Cardiac muscle cell (in vitro differentiated cells and primary cell): ENCODE data around the gene NKD2. TPM values are rescaled to one million over a fixed set of nuclear protein-coding genes. Genes with fewer than 3 reads are reported as not detected.
"Not testable (repeated sequence)": the region's sequence is repeated elsewhere in the genome, so short reads cannot be mapped to it uniquely, and the experiment has no call there.

Source experiments
- DNase-seq, 2 donors: peaks; one replicate each; pipeline versions ENCODE4 v3.0.0 to v3.0.0-alpha.2; 2010 to 2017; ENCODE audit warnings: low read depth in 1 of 2, low spot score in 1 of 2
- H3K27ac ChIP-seq: fragments of 200-600 bp; sonication (generic); 2 replicates; pipeline ENCODE4 v1.5.1; 2016
- H3K27me3 ChIP-seq: fragments of 200-600 bp; sonication (generic); 2 replicates; pipeline ENCODE4 v1.6.0; 2016; ENCODE audit warnings: control low read depth
- H3K36me3 ChIP-seq: fragments of 200-600 bp; sonication (generic); 2 replicates; pipeline ENCODE4 v1.5.1; 2016; ENCODE audit warnings: control low read depth
- H3K4me1 ChIP-seq: fragments of 200-600 bp; sonication (generic); 2 replicates; pipeline ENCODE4 v1.8.1; 2017; ENCODE audit warnings: low read depth, mild to moderate bottlenecking, mixed run types
- H3K4me3 ChIP-seq: fragments of 200-600 bp; sonication (generic); 2 replicates; pipeline ENCODE4 v1.5.1; 2016; ENCODE audit warnings: mild to moderate bottlenecking
- H3K9me3 ChIP-seq: fragments of 200-600 bp; sonication (generic); 2 replicates; pipeline ENCODE4 v1.5.1; 2017; ENCODE audit warnings: low read depth, mild to moderate bottlenecking, control low read depth
- polyA plus RNA-seq: library from polyadenylated mRNA; unstranded; fragments of >200 nt; fragmentation: Nextera tagmentation; extraction: Ambion mirVana; gene quantifications from 2 replicates; pipeline ENCODE4 v1.2.1, GENCODE V29; 2016
- total RNA-seq: library from RNA; depleted of rRNA; stranded (reverse); fragments of >200 nt; gene quantifications from 2 replicates; pipeline ENCODE4 v1.2.3, GENCODE V29; 2016
- TF ChIP-seq, protein P1 (sequence below): IDR thresholded peaks from 2 replicates; pipeline ENCODE4 v1.5.1; 2012; ENCODE audit warnings: low read depth, mild to moderate bottlenecking, low read length

The NKD2 gene
- total and polyA plus RNA-seq, 2 experiments from 2014 or later, result 3.4 to 3.9 TPM

DNA sequence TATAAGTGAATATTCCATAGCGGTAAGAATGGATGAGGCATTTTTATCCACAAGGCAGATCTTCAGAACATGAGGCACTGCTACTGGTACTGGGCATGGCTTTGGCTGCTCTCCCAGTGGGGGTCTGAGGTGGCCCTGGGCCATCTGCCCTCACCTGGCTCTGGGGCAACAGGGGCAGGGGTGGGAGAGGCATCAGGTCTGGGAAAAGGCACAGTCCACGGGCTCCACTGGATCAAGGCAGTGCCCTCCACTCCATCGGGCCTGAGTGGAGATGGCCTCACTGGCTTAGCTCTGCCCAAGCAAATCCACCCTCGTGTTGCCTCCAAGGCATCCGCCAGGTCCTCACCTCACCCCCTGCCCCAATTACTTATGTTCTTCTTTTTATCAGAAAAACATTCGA is 10.9 kb upstream of the NKD2 start:
- Histone ChIP-seq H3K4me3 (no peak overlapping the region), H3K27ac (no peak overlapping the region), H3K27me3 (no peaks in the 10 kb centered on the region), H3K9me3 (no peaks in the 10 kb centered on the region), H3K4me1 (peaks cover 9% of the 10 kb centered on the region), H3K36me3 (no peaks in the 10 kb centered on the region)
- TF ChIP-seq, protein P1, sequence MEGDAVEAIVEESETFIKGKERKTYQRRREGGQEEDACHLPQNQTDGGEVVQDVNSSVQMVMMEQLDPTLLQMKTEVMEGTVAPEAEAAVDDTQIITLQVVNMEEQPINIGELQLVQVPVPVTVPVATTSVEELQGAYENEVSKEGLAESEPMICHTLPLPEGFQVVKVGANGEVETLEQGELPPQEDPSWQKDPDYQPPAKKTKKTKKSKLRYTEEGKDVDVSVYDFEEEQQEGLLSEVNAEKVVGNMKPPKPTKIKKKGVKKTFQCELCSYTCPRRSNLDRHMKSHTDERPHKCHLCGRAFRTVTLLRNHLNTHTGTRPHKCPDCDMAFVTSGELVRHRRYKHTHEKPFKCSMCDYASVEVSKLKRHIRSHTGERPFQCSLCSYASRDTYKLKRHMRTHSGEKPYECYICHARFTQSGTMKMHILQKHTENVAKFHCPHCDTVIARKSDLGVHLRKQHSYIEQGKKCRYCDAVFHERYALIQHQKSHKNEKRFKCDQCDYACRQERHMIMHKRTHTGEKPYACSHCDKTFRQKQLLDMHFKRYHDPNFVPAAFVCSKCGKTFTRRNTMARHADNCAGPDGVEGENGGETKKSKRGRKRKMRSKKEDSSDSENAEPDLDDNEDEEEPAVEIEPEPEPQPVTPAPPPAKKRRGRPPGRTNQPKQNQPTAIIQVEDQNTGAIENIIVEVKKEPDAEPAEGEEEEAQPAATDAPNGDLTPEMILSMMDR, result no peak
- DNase-seq, result no peak

DNA sequence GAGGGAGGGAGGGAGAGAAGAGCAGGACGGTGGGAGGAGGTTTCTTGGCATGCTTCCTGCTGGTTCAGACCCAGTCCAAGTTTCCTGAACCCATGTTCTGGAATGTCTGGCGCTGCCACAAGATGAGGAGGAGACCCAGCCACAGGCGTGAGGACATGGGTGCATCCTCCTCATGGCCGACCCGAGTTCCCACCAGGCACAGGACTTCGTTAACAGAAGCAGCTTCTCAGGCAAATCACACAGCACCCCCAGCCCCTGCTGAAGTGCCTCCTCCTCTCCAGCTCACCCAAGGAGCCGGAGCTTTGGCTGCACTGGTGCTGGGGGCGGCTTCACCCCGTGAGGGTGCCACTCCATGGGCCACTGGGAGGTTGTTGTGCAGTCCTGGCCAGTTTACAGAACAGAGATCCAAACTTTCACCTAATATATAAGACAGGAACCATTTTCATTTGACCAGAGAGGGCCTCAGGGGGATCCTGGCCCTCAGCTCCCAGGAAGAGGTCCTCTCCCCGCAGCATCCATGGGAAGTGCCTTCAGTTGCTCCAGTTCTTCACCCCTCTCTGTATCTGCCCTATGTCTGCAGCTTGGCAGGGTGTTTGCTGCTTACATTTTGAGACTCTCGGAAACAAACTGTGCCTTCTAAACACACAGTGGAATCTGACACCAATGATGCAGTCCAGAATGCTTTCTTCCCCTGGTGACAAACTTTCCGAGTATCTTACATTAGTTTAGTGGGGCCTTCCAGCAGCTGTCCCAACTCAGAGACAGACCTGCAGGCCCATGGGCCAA is 10.2 kb upstream of the NKD2 start:
- no peaks in the 10 kb centered on the region for H3K36me3 ChIP-seq
- no peaks in the 10 kb centered on the region for H3K27me3 ChIP-seq
- peak in 1 of 2 donors; percentile 57 for DNase-seq
- TF ChIP-seq, protein P1, result no peak
- peaks cover 9% of the 10 kb centered on the region for H3K4me1 ChIP-seq
- H3K27ac ChIP-seq, result no peak overlapping the region
- no peak overlapping the region for H3K4me3 ChIP-seq
- H3K9me3 ChIP-seq, result no peaks in the 10 kb centered on the region

DNA sequence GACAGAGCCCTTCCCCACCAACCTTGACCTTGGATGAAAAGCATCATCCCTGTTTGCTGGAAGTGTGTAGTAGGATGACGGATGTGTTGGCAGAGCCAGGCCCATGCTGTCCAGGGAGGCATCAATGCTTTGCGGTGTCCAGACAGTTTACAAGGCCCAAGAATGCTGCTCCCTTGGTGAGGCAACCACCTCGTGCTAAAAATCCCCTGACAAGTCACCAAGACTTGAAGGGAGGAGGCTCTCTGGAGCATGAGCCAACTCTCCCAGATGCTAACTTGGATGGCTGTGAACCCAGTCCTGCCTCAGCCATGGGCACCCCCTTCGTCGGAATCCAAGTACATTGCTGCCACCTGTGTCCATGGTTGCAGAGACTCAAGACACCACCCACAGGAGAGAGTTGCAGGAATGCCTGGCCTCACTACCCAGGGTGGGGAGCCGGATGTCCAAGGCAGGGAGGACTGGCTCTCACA is 9.5 kb upstream of the NKD2 start:
- no peaks in the 10 kb centered on the region for H3K36me3 ChIP-seq
- no peak overlapping the region for H3K27ac ChIP-seq
- H3K4me3 ChIP-seq, result no peak overlapping the region
- DNase-seq, result no peak
- TF ChIP-seq, protein P1, result no peak
- H3K9me3 ChIP-seq, result no peaks in the 10 kb centered on the region
- H3K27me3 ChIP-seq, result no peaks in the 10 kb centered on the region
- peaks cover 9% of the 10 kb centered on the region for H3K4me1 ChIP-seq

DNA sequence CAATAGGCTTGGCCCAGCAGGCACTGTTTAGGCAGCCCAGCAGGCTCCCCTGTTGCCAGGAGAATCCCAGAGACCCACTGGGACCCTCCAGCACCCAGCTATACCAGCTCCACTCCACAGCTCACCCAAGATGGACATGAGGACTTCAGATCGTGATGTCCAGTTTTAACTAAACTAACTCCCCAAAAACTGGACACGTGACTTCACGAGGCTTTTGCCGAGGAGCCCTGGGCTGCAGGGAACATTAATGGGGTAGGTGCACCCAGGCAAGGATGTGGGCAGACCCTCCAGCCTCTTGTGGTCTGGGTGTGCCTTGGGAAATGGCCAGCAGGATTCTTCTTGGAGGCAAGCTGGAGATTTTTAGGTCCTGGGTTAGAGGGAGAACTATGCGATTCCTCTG is 8.9 kb upstream of the NKD2 start:
- no peak for DNase-seq
- H3K27me3 ChIP-seq, result no peaks in the 10 kb centered on the region

GRCh38 chr5:1000329-1000728 is 8.3 kb upstream of the NKD2 start:
- no peaks in the 10 kb centered on the region for H3K9me3 ChIP-seq
- DNase-seq, result no peak
- no peak overlapping the region for H3K4me3 ChIP-seq
- H3K36me3 ChIP-seq, result no peaks in the 10 kb centered on the region
- H3K27ac ChIP-seq, result no peak overlapping the region
- H3K4me1 ChIP-seq, result peaks cover 9% of the 10 kb centered on the region
- peaks cover 3% of the 10 kb centered on the region for H3K27me3 ChIP-seq
- TF ChIP-seq, protein P1, result no peak

More for the DNA sequence above, 8.9 kb upstream of the NKD2 start:
- H3K4me3 ChIP-seq, result no peak overlapping the region
- TF ChIP-seq, protein P1, result no peak
- no peaks in the 10 kb centered on the region for H3K36me3 ChIP-seq
- H3K9me3 ChIP-seq, result no peaks in the 10 kb centered on the region
- H3K4me1 ChIP-seq, result peaks cover 9% of the 10 kb centered on the region
- no peak overlapping the region for H3K27ac ChIP-seq

- not testable (repeated sequence) for H3K27me3 ChIP-seq
Observed at GRCh38 chr5:1000831-1001230, 7.8 kb upstream of the NKD2 start.

More at GRCh38 chr5:1000831-1001230, 7.8 kb upstream of the NKD2 start:
- not testable (repeated sequence) for H3K9me3 ChIP-seq, H3K36me3 ChIP-seq, H3K4me1 ChIP-seq, H3K27ac ChIP-seq, DNase-seq, H3K4me3 ChIP-seq
